ENCODE measurements around the gene COG5. TPM values are rescaled to one million over a fixed set of nuclear protein-coding genes. Genes with fewer than 3 reads are reported as not detected.

The COG5 gene
- total RNA-seq, 2 experiments from 2014 or later = 40.9 to 60.2 TPM

DNA sequence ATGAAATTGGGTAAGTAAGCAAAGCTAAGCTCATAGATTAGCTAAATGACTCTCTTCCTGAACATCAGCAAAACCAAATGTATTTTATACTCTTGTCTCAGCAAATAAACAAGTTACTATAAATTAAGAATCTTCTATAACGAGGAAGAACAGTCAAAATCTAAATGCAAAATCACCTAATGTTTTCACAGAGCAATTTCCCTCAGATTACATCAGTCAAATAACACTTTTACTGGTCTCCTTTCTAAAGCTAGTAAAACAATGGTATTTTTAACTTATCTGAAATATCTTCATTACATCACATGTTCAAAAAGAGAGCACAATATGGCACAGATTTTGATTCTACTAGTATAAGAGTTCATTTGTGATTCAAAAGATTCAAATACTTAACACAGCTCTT, 110.3 kb downstream of the COG5 start:
- H4K20me1 ChIP-seq (ENCODE audit: insufficient read depth, low read length) = no peaks in the 10 kb centered on the region
- intact Hi-C loops (cut with micrococcal nuclease; ENCODE audit: unreplicated experiment) = no loop called here
- ChIA-PET CTCF (ENCODE audit: unreplicated experiment) (no interaction called here), POLR2A (no interaction called here)
- TF ChIP-seq EZH2phosphoT487 (IDR thresholded peaks at IDR 0.05; ENCODE audit: borderline replicate concordance, low read depth, low read length) = no peak
- TF ChIP-seq, protein P1, sequence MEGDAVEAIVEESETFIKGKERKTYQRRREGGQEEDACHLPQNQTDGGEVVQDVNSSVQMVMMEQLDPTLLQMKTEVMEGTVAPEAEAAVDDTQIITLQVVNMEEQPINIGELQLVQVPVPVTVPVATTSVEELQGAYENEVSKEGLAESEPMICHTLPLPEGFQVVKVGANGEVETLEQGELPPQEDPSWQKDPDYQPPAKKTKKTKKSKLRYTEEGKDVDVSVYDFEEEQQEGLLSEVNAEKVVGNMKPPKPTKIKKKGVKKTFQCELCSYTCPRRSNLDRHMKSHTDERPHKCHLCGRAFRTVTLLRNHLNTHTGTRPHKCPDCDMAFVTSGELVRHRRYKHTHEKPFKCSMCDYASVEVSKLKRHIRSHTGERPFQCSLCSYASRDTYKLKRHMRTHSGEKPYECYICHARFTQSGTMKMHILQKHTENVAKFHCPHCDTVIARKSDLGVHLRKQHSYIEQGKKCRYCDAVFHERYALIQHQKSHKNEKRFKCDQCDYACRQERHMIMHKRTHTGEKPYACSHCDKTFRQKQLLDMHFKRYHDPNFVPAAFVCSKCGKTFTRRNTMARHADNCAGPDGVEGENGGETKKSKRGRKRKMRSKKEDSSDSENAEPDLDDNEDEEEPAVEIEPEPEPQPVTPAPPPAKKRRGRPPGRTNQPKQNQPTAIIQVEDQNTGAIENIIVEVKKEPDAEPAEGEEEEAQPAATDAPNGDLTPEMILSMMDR (conservative IDR thresholded peaks at IDR 0.05; ENCODE audit: low read length) = no peak
- H3K9me2 ChIP-seq (ENCODE audit: insufficient read depth, low read length) = no peaks in the 10 kb centered on the region
- H3K79me2 ChIP-seq (ENCODE audit: insufficient read depth, low read depth, low read length) = no peaks in the 10 kb centered on the region
- no peak overlapping the region for H3K4me2 ChIP-seq (ENCODE audit: low read length)
- H3K27ac ChIP-seq (ENCODE audit: low read depth, low read length, poor library complexity, severe bottlenecking) = no peak overlapping the region
- H3K4me1 ChIP-seq (ENCODE audit: insufficient read depth, low read length, poor library complexity, severe bottlenecking) = no peaks in the 10 kb centered on the region
- H3K9me3 ChIP-seq (ENCODE audit: low read length) = no peaks in the 10 kb centered on the region
- no peak for DNase-seq (ENCODE audit: low spot score)
- H3K36me3 ChIP-seq (ENCODE audit: insufficient read depth, low read length) = no peaks in the 10 kb centered on the region; the same call in 1 of the 2 replicates
- no TSS peak for BruUV-seq (replicated peaks)
- no peak overlapping the region for H3K4me3 ChIP-seq (ENCODE audit: low read depth, low read length, poor library complexity, severe bottlenecking)
- H2AFZ ChIP-seq (ENCODE audit: low read length) = no peak overlapping the region

DNA sequence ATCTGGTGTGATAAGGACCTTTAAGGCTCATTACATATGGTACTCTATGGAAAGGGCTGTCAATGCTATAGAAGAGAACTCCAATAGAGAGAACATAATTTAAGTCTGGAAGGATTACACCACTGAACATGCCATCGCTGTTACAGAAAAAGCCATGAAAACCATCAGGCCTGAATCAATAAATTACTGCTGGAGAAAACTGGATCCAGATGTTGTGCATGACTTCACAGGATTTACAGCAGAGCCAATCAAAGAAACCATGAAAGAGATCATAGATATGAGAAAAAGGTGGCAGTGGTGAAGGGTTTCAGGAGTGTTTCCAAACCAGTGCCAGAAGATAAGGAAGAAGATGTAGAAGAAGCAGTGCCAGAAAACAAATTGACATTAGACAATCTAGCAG, 112.8 kb downstream of the COG5 start:
- no peak overlapping the region for H2AFZ ChIP-seq (ENCODE audit: low read length)
- no peaks in the 10 kb centered on the region for H3K36me3 ChIP-seq (ENCODE audit: insufficient read depth, low read length)
- no peak overlapping the region for H3K4me2 ChIP-seq (ENCODE audit: low read length)
- H3K9me2 ChIP-seq (ENCODE audit: insufficient read depth, low read length) = no peaks in the 10 kb centered on the region
- CTCF ChIA-PET (ENCODE audit: unreplicated experiment) = no interaction called here
- no peak overlapping the region for H3K4me3 ChIP-seq (ENCODE audit: low read depth, low read length, poor library complexity, severe bottlenecking)
- BruUV-seq (replicated peaks) = no TSS peak
- no peak overlapping the region for H3K27ac ChIP-seq (ENCODE audit: low read depth, low read length, poor library complexity, severe bottlenecking)
- H4K20me1 ChIP-seq (ENCODE audit: insufficient read depth, low read length) = no peaks in the 10 kb centered on the region
- H3K4me1 ChIP-seq (ENCODE audit: insufficient read depth, low read length, poor library complexity, severe bottlenecking) = no peaks in the 10 kb centered on the region
- no peaks in the 10 kb centered on the region for H3K9me3 ChIP-seq (ENCODE audit: low read length)
- POLR2A ChIA-PET = no interaction called here
- intact Hi-C loops (cut with micrococcal nuclease; ENCODE audit: unreplicated experiment) = no loop called here
- H3K79me2 ChIP-seq (ENCODE audit: insufficient read depth, low read depth, low read length) = no peaks in the 10 kb centered on the region
- no peak for DNase-seq (ENCODE audit: low spot score)
- TF ChIP-seq, protein P1 (conservative IDR thresholded peaks at IDR 0.05; ENCODE audit: low read length) = no peak
- no peak for TF ChIP-seq EZH2phosphoT487 (IDR thresholded peaks at IDR 0.05; ENCODE audit: borderline replicate concordance, low read depth, low read length)

DNA sequence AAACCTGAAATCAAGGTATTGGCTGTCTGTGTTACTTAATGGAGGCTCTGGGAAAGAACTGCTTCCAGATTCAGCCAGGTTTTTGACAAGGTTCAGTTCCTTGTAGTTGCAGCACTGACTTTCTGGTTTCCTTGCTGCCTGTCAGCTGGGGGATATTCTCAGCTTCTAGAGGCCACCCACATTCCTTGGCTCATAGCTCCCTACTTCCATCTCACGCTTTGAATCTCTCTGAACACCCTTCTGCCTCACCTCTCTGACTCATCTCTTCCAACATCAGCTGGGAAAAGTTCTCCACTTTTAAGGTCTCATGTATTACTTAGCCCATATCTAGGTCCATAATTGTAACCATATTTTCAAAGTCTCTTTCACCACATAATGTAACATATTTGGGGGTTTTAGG, 116.7 kb downstream of the COG5 start:
- CTCF ChIA-PET (ENCODE audit: unreplicated experiment) = no interaction called here
- H3K4me3 ChIP-seq (ENCODE audit: low read depth, low read length, poor library complexity, severe bottlenecking) = no peak overlapping the region
- H3K36me3 ChIP-seq (ENCODE audit: insufficient read depth, low read length) = no peaks in the 10 kb centered on the region; the same call in 1 of the 2 replicates
- POLR2A ChIA-PET = interaction anchor here (0.6 kb wide), 2 partner anchors 22 to 192 kb away, joined by 3 read pairs; no protein-coding TSS in a partner anchor
- H3K27ac ChIP-seq (ENCODE audit: low read depth, low read length, poor library complexity, severe bottlenecking) = no peak overlapping the region
- H3K4me2 ChIP-seq (ENCODE audit: low read length) = no peak overlapping the region
- BruUV-seq (replicated peaks) = no TSS peak
- DNase-seq (ENCODE audit: low spot score) = no peak
- intact Hi-C loops (cut with micrococcal nuclease; ENCODE audit: unreplicated experiment) = no loop called here
- no peaks in the 10 kb centered on the region for H4K20me1 ChIP-seq (ENCODE audit: insufficient read depth, low read length)
- H3K9me2 ChIP-seq (ENCODE audit: insufficient read depth, low read length) = no peaks in the 10 kb centered on the region
- H3K79me2 ChIP-seq (ENCODE audit: insufficient read depth, low read depth, low read length) = no peaks in the 10 kb centered on the region
- TF ChIP-seq EZH2phosphoT487 (IDR thresholded peaks at IDR 0.05; ENCODE audit: borderline replicate concordance, low read depth, low read length) = no peak
- TF ChIP-seq, protein P1 (conservative IDR thresholded peaks at IDR 0.05; ENCODE audit: low read length) = no peak
- no peaks in the 10 kb centered on the region for H3K4me1 ChIP-seq (ENCODE audit: insufficient read depth, low read length, poor library complexity, severe bottlenecking)
- no peak overlapping the region for H2AFZ ChIP-seq (ENCODE audit: low read length)
- no peaks in the 10 kb centered on the region for H3K9me3 ChIP-seq (ENCODE audit: low read length)

Measured in OCI-LY7 (cell line).